NT2/D1 (cell line): Measurements from ENCODE around the gene PHYHIPL.

Experiments used
- YY1 ChIP-seq: IDR thresholded peaks from 2 replicates; pipeline ENCODE4 v1.6.1; 2011; ENCODE audit not compliant: insufficient read length, insufficient read depth
- ZNF274 ChIP-seq: IDR thresholded peaks from 2 replicates; pipeline ENCODE4 v1.6.1; 2011; ENCODE audit warnings: mild to moderate bottlenecking, low read depth, low read length

DNA sequence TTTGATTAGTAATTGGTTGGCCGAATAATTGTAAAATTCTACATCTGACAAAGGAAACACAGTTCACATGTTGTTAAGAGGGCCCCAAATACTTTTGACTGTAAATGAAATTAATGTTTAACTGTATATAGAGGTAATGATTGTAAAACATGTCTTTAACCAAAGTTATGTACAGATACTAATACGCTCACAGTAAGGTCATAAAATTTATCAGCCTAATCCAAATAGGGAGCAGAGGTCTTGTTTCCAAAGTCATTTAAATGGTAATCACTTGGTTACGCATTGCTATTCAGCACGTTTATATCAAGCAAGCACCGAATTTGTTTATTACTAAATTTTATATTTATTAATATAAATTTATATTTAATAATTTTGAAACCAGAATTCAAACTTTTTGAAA lies 1.4 kb downstream of the PHYHIPL start:
- TF ChIP-seq YY1: no peak
- no peak for TF ChIP-seq ZNF274
